GM23248 (cell line): ENCODE data around the gene KRTAP16-1. TPM values are rescaled to one million over a fixed set of nuclear protein-coding genes. Genes with fewer than 3 reads are reported as not detected.

ENCODE experiments used
- DNase-seq: peaks from one replicate; pipeline ENCODE4 v3.0.0-alpha.2; 2015
- H2AFZ ChIP-seq: fragments of 200-600 bp; sonication (generic); 2 replicates; pipeline ENCODE4 v1.6.1; 2016; ENCODE audit warnings: antibody characterized with exemption
- H3F3A ChIP-seq: fragments of 200-600 bp; sonication (generic); 2 replicates; pipeline ENCODE4 v1.6.1; 2016; ENCODE audit warnings: mild to moderate bottlenecking, antibody characterized with exemption, mixed run types; ENCODE audit not compliant: insufficient read depth
- H3K27ac ChIP-seq: fragments of 200-600 bp; sonication (generic); 2 replicates; pipeline ENCODE4 v1.5.1; 2016; ENCODE audit warnings: mild to moderate bottlenecking
- H3K27me3 ChIP-seq: fragments of 200-600 bp; sonication (generic); replicated peaks from 2 replicates; pipeline ENCODE4 v1.6.1; 2016; ENCODE audit warnings: mild to moderate bottlenecking; ENCODE audit not compliant: insufficient read depth
- H3K36me3 ChIP-seq: fragments of 200-600 bp; sonication (generic); 2 replicates; pipeline ENCODE4 v1.6.1; 2016; ENCODE audit warnings: low read depth, mild to moderate bottlenecking
- H3K4me1 ChIP-seq: fragments of 200-600 bp; sonication (generic); 2 replicates; pipeline ENCODE4 v1.6.1; 2016; ENCODE audit warnings: mild to moderate bottlenecking; ENCODE audit not compliant: insufficient read depth
- H3K4me2 ChIP-seq: fragments of 200-600 bp; sonication (generic); one replicate; pipeline ENCODE4 v1.6.1; 2016; ENCODE audit warnings: mild to moderate bottlenecking; ENCODE audit not compliant: unreplicated experiment
- H3K4me3 ChIP-seq: fragments of 200-600 bp; sonication (generic); 2 replicates; pipeline ENCODE4 v1.5.1; 2016; ENCODE audit warnings: mild to moderate bottlenecking
- H3K79me2 ChIP-seq: fragments of 200-600 bp; sonication (generic); 2 replicates; pipeline ENCODE4 v1.6.1; 2016; ENCODE audit warnings: mild to moderate bottlenecking; ENCODE audit not compliant: insufficient read depth
- H3K9ac ChIP-seq: fragments of 200-600 bp; sonication (generic); 2 replicates; pipeline ENCODE4 v1.6.1; 2016; ENCODE audit warnings: mild to moderate bottlenecking
- H3K9me2 ChIP-seq: fragments of 200-600 bp; sonication (generic); 2 replicates; pipeline ENCODE4 v1.6.1; 2016; ENCODE audit warnings: mixed run types, mild to moderate bottlenecking, moderate library complexity; ENCODE audit not compliant: insufficient read depth
- H3K9me3 ChIP-seq: fragments of 200-600 bp; sonication (generic); one replicate; pipeline ENCODE4 v1.6.1; 2017; ENCODE audit warnings: low read depth
- H4K20me1 ChIP-seq: fragments of 200-600 bp; sonication (generic); 2 replicates; pipeline ENCODE4 v1.6.0; 2016; ENCODE audit not compliant: insufficient read depth
- EZH2 ChIP-seq: fragments of 200-600 bp; sonication (generic); IDR thresholded peaks from 2 replicates; pipeline ENCODE4 v1.6.1; 2018; ENCODE audit warnings: antibody characterized with exemption, mild to moderate bottlenecking; ENCODE audit not compliant: insufficient read depth, poor library complexity, severe bottlenecking
- EZH2phosphoT487 ChIP-seq: fragments of 200-600 bp; sonication (generic); IDR thresholded peaks from 2 replicates; pipeline ENCODE4 v1.6.1; 2018; ENCODE audit warnings: antibody characterized with exemption, moderate library complexity, mild to moderate bottlenecking, low read depth; ENCODE audit not compliant: insufficient read depth
- WGBS, 2 experiments: methylation state at CpG; one replicate each; pipeline ENCODE4 v1.1.6; 2015 to 2017; ENCODE audit warnings: low lambda C conversion rate in 2 of 2, low coverage in 1 of 2; ENCODE audit errors: missing lambda C conversion rate in 2 of 2; 5-methylcytosine and 5-hydroxymethylcytosine counted together
- in situ Hi-C: fragments of 300-500 bp; cut with MboI; formaldehyde crosslinking; loops from 2 replicates; pipeline ENCODE4 v1.15.0; 2020
- polyA plus RNA-seq: library from polyadenylated mRNA; unstranded; fragments of >200 nt; fragmentation: Nextera tagmentation; extraction: Ambion mirVana; gene quantifications from 2 replicates; pipeline ENCODE4 v1.2.1, GENCODE V29; 2016
- total RNA-seq: library from RNA; depleted of rRNA; stranded (reverse); fragments of >200 nt; shearing (Covaris generic); gene quantifications from 2 replicates; pipeline ENCODE4 v1.2.3, GENCODE V29; 2014

The KRTAP16-1 gene
- total and polyA plus RNA-seq, 2 experiments from 2014 or later = not detected

- no peak overlapping the region for H3K4me2 ChIP-seq
- WGBS, 2 experiments = 43% methylated on average over 10 of the region's 10 CpGs
- no peaks in the 10 kb centered on the region for H3K4me1 ChIP-seq
- H3F3A ChIP-seq = no peaks in the 10 kb centered on the region
- no peaks in the 10 kb centered on the region for H3K27me3 ChIP-seq
- H3K79me2 ChIP-seq = no peaks in the 10 kb centered on the region
- DNase-seq = peak; percentile 27
- in situ Hi-C loops = no loop called here
- TF ChIP-seq EZH2 (no peak), EZH2phosphoT487 (no peak)
- H3K9me2 ChIP-seq = peaks cover 3% of the 10 kb centered on the region; the same call in 1 of the 2 replicates
- H3K36me3 ChIP-seq = no peaks in the 10 kb centered on the region
- peak overlapping the region; percentile 28; the same call in 1 of the 2 replicates for H2AFZ ChIP-seq
- H3K4me3 ChIP-seq = no peak overlapping the region
- H4K20me1 ChIP-seq = no peaks in the 10 kb centered on the region
- H3K9me3 ChIP-seq = no peaks in the 10 kb centered on the region
- H3K27ac ChIP-seq = no peak overlapping the region
- no peak overlapping the region for H3K9ac ChIP-seq
These were observed 725 bp downstream of the KRTAP16-1 start for GRCh38 chr17:41308251-41308917.

- Histone ChIP-seq H3K4me1 (no peaks in the 10 kb centered on the region), H4K20me1 (no peaks in the 10 kb centered on the region), H3F3A (no peaks in the 10 kb centered on the region), H3K4me2 (no peak overlapping the region), H3K4me3 (no peak overlapping the region), H3K36me3 (no peaks in the 10 kb centered on the region), H3K9me2 (peaks cover 3% of the 10 kb centered on the region; the same call in 1 of the 2 replicates), H3K79me2 (no peaks in the 10 kb centered on the region), H2AFZ (no peak overlapping the region), H3K27ac (no peak overlapping the region), H3K9me3 (no peaks in the 10 kb centered on the region), H3K9ac (no peak overlapping the region), H3K27me3 (no peaks in the 10 kb centered on the region)
- DNase-seq = peak; percentile 60
- WGBS, 2 experiments = 46 to 49% methylated on average over 9 of the region's 9 CpGs
- TF ChIP-seq EZH2phosphoT487 (no peak), EZH2 (no peak)
- in situ Hi-C loops = no loop called here
These were observed 1.5 kb downstream of the KRTAP16-1 start for GRCh38 chr17:41307647-41308046.

GRCh38 chr17:41304091-41304490 lies 5.0 kb downstream of the KRTAP16-1 start:
- in situ Hi-C loops = no loop called here
- no peak overlapping the region for H3K9ac ChIP-seq
- no peaks in the 10 kb centered on the region for H3K4me1 ChIP-seq
- no peak for DNase-seq
- H3K4me2 ChIP-seq = no peak overlapping the region
- WGBS, 2 experiments = 62% methylated on average over 12 of the region's 12 CpGs
- no peak overlapping the region for H2AFZ ChIP-seq
- no peaks in the 10 kb centered on the region for H3K9me2 ChIP-seq
- H3K27me3 ChIP-seq = no peaks in the 10 kb centered on the region
- H4K20me1 ChIP-seq = no peaks in the 10 kb centered on the region
- TF ChIP-seq EZH2 = no peak
- no peak for TF ChIP-seq EZH2phosphoT487
- no peaks in the 10 kb centered on the region for H3F3A ChIP-seq
- no peaks in the 10 kb centered on the region for H3K79me2 ChIP-seq
- no peak overlapping the region for H3K4me3 ChIP-seq
- no peaks in the 10 kb centered on the region for H3K9me3 ChIP-seq
- no peak overlapping the region for H3K27ac ChIP-seq
- H3K36me3 ChIP-seq = no peaks in the 10 kb centered on the region

GRCh38 chr17:41302981-41303380 lies 6.1 kb downstream of the KRTAP16-1 start:
- H3K27me3 ChIP-seq = no peaks in the 10 kb centered on the region
- in situ Hi-C loops = no loop called here
- no peak overlapping the region for H3K9ac ChIP-seq
- H3K4me1 ChIP-seq = no peaks in the 10 kb centered on the region
- H3F3A ChIP-seq = no peaks in the 10 kb centered on the region
- 40 to 50% methylated on average over 4 of the region's 4 CpGs for WGBS, 2 experiments
- no peaks in the 10 kb centered on the region for H3K9me2 ChIP-seq
- H3K36me3 ChIP-seq = no peaks in the 10 kb centered on the region
- H3K27ac ChIP-seq = no peak overlapping the region
- H3K9me3 ChIP-seq = no peaks in the 10 kb centered on the region
- no peaks in the 10 kb centered on the region for H4K20me1 ChIP-seq
- no peak for TF ChIP-seq EZH2
- no peak for TF ChIP-seq EZH2phosphoT487
- H3K4me2 ChIP-seq = no peak overlapping the region
- H3K79me2 ChIP-seq = no peaks in the 10 kb centered on the region
- H2AFZ ChIP-seq = no peak overlapping the region
- no peak for DNase-seq
- no peak overlapping the region for H3K4me3 ChIP-seq
